GM18858 (cell line): ENCODE data around the gene MYOM1.
"Not testable (repeated sequence)": the region's sequence is repeated elsewhere in the genome, so short reads cannot be mapped to it uniquely, and the experiment has no call there.

Experiments
- ATAC-seq: cut with Tn5 transposase; IDR thresholded peaks from one replicate; pipeline ENCODE4 v1.9.1; 2021; ENCODE audit not compliant: unreplicated experiment

The MYOM1 gene

GRCh38 chr18:3092727-3093126 is 127.0 kb downstream of the MYOM1 start:
- no peak for ATAC-seq

GRCh38 chr18:3089579-3089978 is 130.2 kb downstream of the MYOM1 start:
- ATAC-seq = no peak

GRCh38 chr18:3088449-3088848 is 131.3 kb downstream of the MYOM1 start:
- no peak for ATAC-seq

- ATAC-seq = no peak
Measured at GRCh38 chr18:3086871-3087270, 132.9 kb downstream of the MYOM1 start.

GRCh38 chr18:3085612-3086011 is 134.2 kb downstream of the MYOM1 start:
- ATAC-seq = no peak

- ATAC-seq = no peak
Measured at GRCh38 chr18:3084206-3084605, 135.6 kb downstream of the MYOM1 start.

GRCh38 chr18:3083766-3084165 is 136.0 kb downstream of the MYOM1 start:
- ATAC-seq = no peak

- no peak for ATAC-seq
Measured at GRCh38 chr18:3081584-3081991, 138.2 kb downstream of the MYOM1 start.

GRCh38 chr18:3079653-3080052 is 140.1 kb downstream of the MYOM1 start:
- no peak for ATAC-seq

GRCh38 chr18:3075491-3075890 is 144.3 kb downstream of the MYOM1 start:
- ATAC-seq = no peak

- no peak for ATAC-seq
Measured at GRCh38 chr18:3074087-3074486, 145.7 kb downstream of the MYOM1 start.

- ATAC-seq = not testable (repeated sequence)
Measured at GRCh38 chr18:3073353-3073752, 146.4 kb downstream of the MYOM1 start.

GRCh38 chr18:3071676-3072075 is 148.1 kb downstream of the MYOM1 start:
- no peak for ATAC-seq

GRCh38 chr18:3069671-3070433 is 149.9 kb downstream of the MYOM1 start:
- ATAC-seq = no peak

- ATAC-seq = no peak
Measured at GRCh38 chr18:3067722-3068121, 152.0 kb downstream of the MYOM1 start.

GRCh38 chr18:3067165-3067661 is 152.6 kb downstream of the MYOM1 start:
- ATAC-seq = no peak

GRCh38 chr18:3066341-3067110 is 153.2 kb downstream of the MYOM1 start:
- no peak for ATAC-seq

- ATAC-seq = not testable (repeated sequence)
Measured at GRCh38 chr18:3063766-3064165, 156.0 kb downstream of the MYOM1 start.

GRCh38 chr18:3062798-3063680 is 156.7 kb downstream of the MYOM1 start:
- ATAC-seq = no peak

- no peak for ATAC-seq
Measured at GRCh38 chr18:3061581-3062312, 158.0 kb downstream of the MYOM1 start.
